MM.1S (cell line): ENCODE data around the gene ANXA8.

Experiments
- EZH2 ChIP-seq: fragments of 300-600 bp; sonication (generic); optimal IDR thresholded peaks from 2 replicates; pipeline ENCODE3; 2017; ENCODE audit warnings: low read depth, mild to moderate bottlenecking, antibody characterized with exemption, low read length, mixed read lengths
- EZH2phosphoT487 ChIP-seq: fragments of 300-600 bp; sonication (generic); IDR thresholded peaks from 2 replicates; pipeline ENCODE4 v1.6.1; 2018; ENCODE audit warnings: antibody characterized with exemption, low read length
- TF ChIP-seq, protein P1 (sequence below): fragments of 300-600 bp; sonication (generic); IDR thresholded peaks from 2 replicates; pipeline ENCODE4 v1.5.1; 2016; ENCODE audit warnings: antibody characterized with exemption, low read length, mixed read lengths

DNA sequence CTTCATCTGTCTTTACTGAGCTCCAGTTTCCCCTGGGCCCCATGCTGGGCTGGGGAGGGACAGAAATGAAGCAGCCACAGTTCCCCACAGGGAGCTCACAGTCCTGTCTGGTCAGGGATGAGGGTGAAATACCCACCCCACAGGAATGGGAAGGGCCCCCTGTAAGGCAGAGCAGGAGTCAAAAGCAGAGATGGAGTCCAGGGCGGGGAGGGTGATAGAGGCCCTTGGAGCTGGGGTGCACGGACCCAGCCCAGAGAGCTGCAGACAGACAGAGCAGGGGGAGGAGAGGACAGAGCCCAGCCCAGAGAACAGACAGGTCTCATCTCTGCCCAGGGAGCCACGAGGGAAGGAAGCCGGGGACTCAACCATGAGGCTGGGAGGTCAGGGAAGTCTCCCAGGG lies 64.9 kb downstream of the ANXA8 start:
- TF ChIP-seq, protein P1, sequence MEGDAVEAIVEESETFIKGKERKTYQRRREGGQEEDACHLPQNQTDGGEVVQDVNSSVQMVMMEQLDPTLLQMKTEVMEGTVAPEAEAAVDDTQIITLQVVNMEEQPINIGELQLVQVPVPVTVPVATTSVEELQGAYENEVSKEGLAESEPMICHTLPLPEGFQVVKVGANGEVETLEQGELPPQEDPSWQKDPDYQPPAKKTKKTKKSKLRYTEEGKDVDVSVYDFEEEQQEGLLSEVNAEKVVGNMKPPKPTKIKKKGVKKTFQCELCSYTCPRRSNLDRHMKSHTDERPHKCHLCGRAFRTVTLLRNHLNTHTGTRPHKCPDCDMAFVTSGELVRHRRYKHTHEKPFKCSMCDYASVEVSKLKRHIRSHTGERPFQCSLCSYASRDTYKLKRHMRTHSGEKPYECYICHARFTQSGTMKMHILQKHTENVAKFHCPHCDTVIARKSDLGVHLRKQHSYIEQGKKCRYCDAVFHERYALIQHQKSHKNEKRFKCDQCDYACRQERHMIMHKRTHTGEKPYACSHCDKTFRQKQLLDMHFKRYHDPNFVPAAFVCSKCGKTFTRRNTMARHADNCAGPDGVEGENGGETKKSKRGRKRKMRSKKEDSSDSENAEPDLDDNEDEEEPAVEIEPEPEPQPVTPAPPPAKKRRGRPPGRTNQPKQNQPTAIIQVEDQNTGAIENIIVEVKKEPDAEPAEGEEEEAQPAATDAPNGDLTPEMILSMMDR: no peak
- TF ChIP-seq EZH2 (no peak), EZH2phosphoT487 (no peak)
